DMS114 treated with DMSO at 0.1 percent for 48 hours (cell line): ENCODE data around the gene GRAMD1A.
A peak's percentile ranks its signal among the peaks of the same experiment; 100 is the strongest.
"Not testable (repeated sequence)": the region's sequence is repeated elsewhere in the genome, so short reads cannot be mapped to it uniquely, and the experiment has no call there.

ENCODE experiments used
- DNase-seq: peaks from one replicate; lab custom pipeline; 2025; ENCODE audit not compliant: unreplicated experiment; lab: John Stamatoyannopoulos, UW

GRAMD1A gene

DNA sequence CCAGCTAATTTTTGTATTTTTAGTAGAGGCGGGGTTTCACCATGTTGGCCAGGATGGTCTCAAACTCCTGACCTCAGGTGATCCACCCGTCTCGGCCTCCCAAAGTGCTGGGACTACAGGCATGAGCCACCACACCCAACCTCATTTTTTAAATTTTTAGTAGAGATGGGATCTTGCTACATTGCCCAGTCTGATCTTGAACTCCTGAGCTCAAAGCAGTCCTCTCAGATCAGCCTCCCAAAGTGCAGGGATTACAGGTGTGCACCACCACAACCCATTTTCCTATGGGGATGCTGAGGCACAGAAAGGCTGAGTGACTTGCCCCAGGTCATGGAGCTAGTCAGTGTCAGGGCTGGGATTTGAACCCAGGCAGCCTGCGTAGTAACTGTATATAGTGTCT, 51.1 kb downstream of the GRAMD1A start:
- not testable (repeated sequence) for DNase-seq

DNA sequence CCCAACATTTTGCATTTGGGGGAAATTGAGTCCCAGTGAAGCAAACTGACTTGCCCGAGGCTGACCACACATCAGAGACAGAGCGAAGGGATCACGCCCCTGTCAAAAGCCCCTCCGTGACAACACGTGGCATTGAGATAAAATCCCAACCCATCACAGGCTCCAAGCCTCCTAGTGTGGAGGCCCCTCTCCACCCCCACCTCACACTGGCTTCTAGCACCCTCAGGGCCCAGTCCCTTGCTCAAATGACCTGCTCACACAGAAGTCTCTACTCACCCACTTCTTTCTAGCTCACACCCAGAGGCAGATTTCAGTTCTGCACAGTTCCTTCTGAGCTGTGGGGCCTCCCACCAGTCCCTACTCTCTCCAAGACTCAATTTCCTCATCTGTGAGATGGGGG, 51.7 kb downstream of the GRAMD1A start:
- no peak for DNase-seq

DNA sequence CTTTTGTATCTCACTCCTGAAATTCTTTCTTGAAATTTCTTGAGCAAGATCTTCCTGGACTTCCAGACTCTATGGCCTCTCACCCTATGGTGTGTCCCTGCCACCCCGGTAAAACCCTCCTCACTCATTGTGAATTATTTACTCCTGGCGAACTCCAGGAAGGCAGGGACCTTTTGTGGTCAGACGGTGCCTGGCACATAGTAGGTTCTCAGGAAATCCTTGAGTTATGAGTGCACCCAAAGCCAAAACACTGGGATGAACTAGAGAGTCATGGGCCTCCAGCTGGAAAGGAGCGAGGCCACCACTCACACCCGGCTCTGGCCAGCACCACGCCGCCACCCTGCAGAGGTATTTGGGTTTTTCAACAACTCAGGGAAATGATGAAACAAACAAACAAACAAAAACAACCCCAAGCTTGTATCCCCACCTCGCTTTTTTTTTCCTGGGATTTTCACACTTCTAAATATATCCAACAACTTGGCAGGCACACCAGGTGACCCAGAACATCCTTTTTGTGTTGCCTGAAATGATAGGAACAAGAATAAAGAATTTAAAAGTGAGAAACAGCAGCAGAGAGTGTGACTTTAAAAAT, 52.6 kb downstream of the GRAMD1A start:
- DNase-seq, result no peak

GRCh38 chr19:35053667-35054293, 53.7 kb downstream of the GRAMD1A start:
- DNase-seq, result no peak

GRCh38 chr19:35054626-35055025, 54.5 kb downstream of the GRAMD1A start:
- no peak for DNase-seq

- no peak for DNase-seq
Observed at GRCh38 chr19:35055715-35056179, 55.6 kb downstream of the GRAMD1A start.

- no peak for DNase-seq
Observed at GRCh38 chr19:35056513-35057063, 56.5 kb downstream of the GRAMD1A start.

DNA sequence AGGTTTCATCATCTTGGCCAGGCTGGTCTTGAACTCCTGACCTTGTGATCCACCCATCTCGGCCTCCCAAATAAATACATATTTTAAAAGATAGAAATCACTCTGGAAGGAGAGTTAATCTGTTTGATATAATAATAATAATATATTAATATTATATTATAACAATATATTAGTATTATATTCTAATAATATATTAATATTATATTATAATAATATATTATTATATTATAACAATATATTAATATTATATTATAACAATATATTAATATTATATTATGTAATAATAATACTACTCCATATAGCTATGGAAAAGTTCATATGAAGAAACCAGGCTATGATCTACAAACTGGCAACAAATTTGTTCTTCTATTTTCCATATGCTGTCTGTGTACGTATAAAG, 58.2 kb downstream of the GRAMD1A start:
- no peak for DNase-seq

- DNase-seq, result no peak
Observed at GRCh38 chr19:35059006-35059798, 59.1 kb downstream of the GRAMD1A start.

GRCh38 chr19:35059799-35060091, 59.6 kb downstream of the GRAMD1A start:
- DNase-seq, result no peak

GRCh38 chr19:35060160-35060855, 60.2 kb downstream of the GRAMD1A start:
- DNase-seq, result no peak

DNA sequence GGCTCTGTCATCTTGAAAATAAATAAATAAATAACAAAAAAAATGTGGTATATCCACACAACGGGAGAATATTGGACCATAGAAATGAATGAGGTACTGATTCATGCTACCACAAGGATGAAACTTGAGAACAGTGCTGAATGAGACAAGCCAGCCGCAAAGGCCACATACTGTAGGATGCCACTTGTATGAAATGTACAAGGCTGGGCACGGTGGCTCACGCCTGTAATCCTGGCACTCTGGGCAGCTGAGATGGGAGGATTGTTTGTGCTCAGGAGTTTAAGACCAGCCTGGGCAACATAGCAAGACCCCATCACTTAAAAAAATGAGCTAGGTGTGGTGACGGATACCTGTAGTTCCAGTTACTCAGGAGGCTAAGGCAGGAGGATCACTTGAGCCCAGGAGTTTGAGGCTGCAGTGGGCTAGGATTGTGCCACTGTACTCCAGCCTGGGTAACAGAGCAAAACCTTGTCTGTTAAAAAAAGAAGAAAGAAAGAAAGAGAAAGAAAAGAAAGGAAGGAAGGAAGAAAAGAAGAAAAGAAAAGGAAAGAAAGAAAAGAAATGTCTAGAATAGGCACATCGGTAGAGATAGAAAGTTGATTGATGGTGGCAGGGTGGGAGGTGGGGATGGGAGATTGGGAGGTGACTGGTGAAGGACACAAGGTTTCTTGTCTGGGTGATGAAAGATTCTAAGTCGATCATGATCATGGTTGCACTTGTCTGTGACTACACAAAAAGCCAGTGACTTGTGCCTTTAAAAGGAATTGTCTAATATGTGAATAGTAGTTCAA, 61.7 kb downstream of the GRAMD1A start:
- DNase-seq, result no peak

DNA sequence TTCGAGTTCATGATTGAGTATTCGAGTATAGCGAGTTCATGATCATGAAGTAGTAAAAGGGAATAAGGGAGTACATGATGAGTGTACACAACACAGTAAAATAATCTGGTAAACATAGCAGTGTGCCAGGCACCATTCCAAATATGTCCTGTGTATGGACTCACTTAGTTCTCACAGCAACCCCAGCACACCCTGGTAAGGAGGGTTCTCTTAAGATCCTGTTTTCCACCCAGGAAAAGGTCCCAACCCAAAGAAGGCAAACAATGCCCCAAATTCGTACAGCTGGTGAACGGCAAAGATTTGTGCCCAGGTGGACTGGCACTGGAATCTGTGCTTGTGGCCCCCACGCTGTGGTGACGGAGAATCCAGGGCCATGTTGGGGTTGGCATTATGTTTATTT, 62.8 kb downstream of the GRAMD1A start:
- no peak for DNase-seq

GRCh38 chr19:35063940-35064818, 64.1 kb downstream of the GRAMD1A start:
- no peak for DNase-seq

GRCh38 chr19:35065574-35065973, 65.5 kb downstream of the GRAMD1A start:
- no peak for DNase-seq

GRCh38 chr19:35066121-35066520, 66.0 kb downstream of the GRAMD1A start:
- no peak for DNase-seq

DNA sequence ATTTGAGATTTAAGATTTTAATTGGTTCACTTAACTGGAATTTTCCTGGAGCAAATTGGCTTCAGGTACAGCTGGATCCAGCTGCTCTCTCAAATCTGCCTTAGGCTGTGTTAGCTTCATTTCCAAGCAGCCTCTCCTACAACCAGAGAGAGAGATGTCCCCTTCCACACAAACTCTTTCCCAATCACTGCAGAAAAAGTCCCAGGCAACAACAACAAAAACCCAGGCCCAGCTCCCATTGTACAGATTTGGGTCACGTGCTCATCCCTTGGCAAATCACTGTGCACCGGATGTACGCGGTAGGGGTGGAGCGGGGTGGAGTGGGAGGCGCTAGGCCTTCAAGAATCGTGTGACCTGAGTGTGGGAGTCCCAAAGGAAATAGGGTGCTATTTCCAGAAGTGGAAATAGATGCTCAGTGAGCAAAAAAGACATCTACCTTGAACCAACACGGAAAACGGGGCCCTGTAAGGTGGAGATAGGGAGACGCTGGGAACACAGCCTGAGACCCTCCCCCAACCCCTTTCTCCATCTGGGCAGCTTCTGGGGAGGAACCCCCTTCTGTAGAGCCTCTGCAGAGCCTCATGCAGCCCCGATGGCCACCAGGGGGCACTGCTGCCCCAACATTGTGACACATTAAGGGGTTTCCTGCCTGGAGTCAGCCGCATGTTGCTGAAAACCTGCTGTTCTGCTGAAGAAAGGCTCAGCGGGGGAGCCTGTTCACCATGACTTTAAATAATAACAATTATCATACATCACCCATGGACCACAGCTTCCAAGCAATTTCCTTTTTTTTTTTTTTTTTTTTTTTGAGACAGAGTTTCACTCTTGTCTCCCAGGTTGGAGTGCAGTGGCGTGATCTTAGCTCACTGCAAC, 66.8 kb downstream of the GRAMD1A start:
- DNase-seq, result peak; percentile 47

- DNase-seq, result no peak
Observed at GRCh38 chr19:35068941-35069634, 69.0 kb downstream of the GRAMD1A start.
